Hematopoietic multipotent progenitor cell treated with erythropoietin and hydrocortisone succinate and interleukin-3 and kit ligand, for 8 days (in vitro differentiated cells): ENCODE results near the gene PDILT.
"Not testable (repeated sequence)": the region's sequence is repeated elsewhere in the genome, so short reads cannot be mapped to it uniquely, and the experiment has no call there.

Source experiments
- DNase-seq: peaks from one replicate; pipeline ENCODE4 v3.0.0-alpha.2; 2015

PDILT gene

GRCh38 chr16:20359997-20360396 lies 44.5 kb downstream of the PDILT start:
- DNase-seq, result peak; percentile 17

GRCh38 chr16:20355114-20355782 lies 49.3 kb downstream of the PDILT start:
- DNase-seq, result no peak

GRCh38 chr16:20353379-20353778 lies 51.2 kb downstream of the PDILT start:
- DNase-seq, result no peak

- no peak for DNase-seq
Observed at GRCh38 chr16:20352615-20353014, 51.9 kb downstream of the PDILT start, which contains the start of gene UMOD. Gene UMOD (minus strand): TSS chr16:20352715. CDS start chr16:20350737, 1,978 bp downstream.

GRCh38 chr16:20349615-20350014 lies 54.9 kb downstream of the PDILT start:
- no peak for DNase-seq

GRCh38 chr16:20348365-20349185 lies 56.0 kb downstream of the PDILT start:
- no peak for DNase-seq

- no peak for DNase-seq
Observed at GRCh38 chr16:20347666-20348364, 56.7 kb downstream of the PDILT start.

GRCh38 chr16:20344611-20345010 lies 59.9 kb downstream of the PDILT start:
- no peak for DNase-seq

- DNase-seq, result no peak
Observed at GRCh38 chr16:20339744-20340143, 64.8 kb downstream of the PDILT start.

GRCh38 chr16:20336955-20337354 lies 67.6 kb downstream of the PDILT start:
- DNase-seq, result no peak

GRCh38 chr16:20334396-20334795 lies 70.1 kb downstream of the PDILT start:
- no peak for DNase-seq

- no peak for DNase-seq
Observed at GRCh38 chr16:20333120-20333519, 71.4 kb downstream of the PDILT start.

- DNase-seq, result no peak
Observed at GRCh38 chr16:20332411-20332810, 72.1 kb downstream of the PDILT start.

- no peak for DNase-seq
Observed at GRCh38 chr16:20331635-20332034, 72.9 kb downstream of the PDILT start.

- DNase-seq, result no peak
Observed at GRCh38 chr16:20329392-20330138, 75.0 kb downstream of the PDILT start.

GRCh38 chr16:20327444-20328041 lies 77.0 kb downstream of the PDILT start, which contains the start of gene GP2:
Gene GP2 (minus strand): TSS chr16:20327513. CDS start chr16:20326431, 1,082 bp downstream.
- no peak for DNase-seq

GRCh38 chr16:20326321-20326720 lies 78.2 kb downstream of the PDILT start:
- no peak for DNase-seq

GRCh38 chr16:20325005-20325404 lies 79.5 kb downstream of the PDILT start:
- DNase-seq, result no peak

- no peak for DNase-seq
Observed at GRCh38 chr16:20323591-20324117, 80.9 kb downstream of the PDILT start.

- no peak for DNase-seq
Observed at GRCh38 chr16:20322696-20323095, 81.8 kb downstream of the PDILT start.

- no peak for DNase-seq
Observed at GRCh38 chr16:20321671-20322070, 82.9 kb downstream of the PDILT start.

GRCh38 chr16:20321051-20321450 lies 83.5 kb downstream of the PDILT start:
- not testable (repeated sequence) for DNase-seq
